ENCODE measurements around the gene KBTBD2.
"Not testable (repeated sequence)": the region's sequence is repeated elsewhere in the genome, so short reads cannot be mapped to it uniquely, and the experiment has no call there.

KBTBD2 gene

DNA sequence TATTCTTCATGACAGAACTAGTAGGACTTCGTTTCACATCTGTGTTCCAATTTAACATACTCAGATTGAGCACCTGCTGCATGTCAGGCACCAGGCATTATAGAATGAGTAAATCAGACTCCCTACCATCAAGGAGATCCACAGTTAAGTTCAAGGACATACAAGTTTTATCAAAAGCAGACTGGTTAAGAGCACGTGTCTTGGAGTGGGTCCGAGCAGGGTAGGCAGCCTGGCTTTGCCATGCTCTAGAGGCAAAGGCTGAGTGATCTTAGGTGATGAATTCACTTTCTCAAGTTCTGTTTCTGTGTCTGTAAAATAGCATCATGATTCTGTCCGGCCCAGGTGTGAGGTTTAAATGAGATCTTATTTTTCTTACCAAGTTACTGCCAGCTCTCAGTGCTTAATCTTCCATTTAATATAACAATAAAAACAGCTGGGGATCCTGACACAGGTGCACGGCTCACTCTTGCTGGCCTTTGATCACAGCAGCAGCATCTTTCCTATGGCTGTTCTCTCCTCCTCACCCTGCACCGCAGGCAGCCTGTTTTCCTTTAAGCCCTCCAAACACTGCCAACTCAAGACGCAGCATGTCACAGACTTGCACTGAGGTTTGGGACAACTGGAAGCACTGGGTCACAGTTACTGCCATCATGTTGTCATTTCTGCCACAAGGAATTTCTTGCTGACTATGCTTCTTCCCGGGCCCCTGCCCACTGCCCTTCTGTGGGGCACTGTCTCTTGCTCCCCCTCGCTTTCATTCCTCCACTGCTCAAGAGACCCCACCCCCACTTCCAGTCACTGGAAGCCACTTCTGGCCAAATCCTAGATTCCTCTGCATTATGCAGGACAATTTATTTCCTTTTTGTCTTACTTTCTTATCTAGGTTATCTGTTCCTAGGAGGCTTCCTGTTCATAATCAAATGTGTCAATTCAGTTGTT, 35.5 kb downstream of the KBTBD2 start:
- not testable (repeated sequence) for DNase-seq (ENCODE audit: low read depth)

DNA sequence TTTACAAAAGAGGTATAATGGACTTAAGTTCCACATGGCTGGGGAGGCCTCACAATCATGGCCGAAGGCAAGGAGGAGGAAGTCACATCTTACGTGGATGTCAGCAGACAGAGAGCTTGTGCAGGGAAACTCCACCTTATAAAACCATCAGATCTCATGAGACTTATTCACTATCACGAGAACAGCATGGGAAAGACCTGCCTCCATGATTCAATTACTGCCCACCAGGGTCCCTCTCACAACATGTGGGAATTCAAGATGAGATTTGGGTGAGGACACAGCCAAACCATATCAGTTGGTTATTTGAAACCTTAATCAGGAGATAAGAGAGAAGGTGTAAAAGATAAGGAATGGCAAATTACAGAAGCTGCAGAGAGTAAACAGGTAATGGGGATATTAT, 40.9 kb downstream of the KBTBD2 start:
- not testable (repeated sequence) for DNase-seq (ENCODE audit: low read depth)

DNA sequence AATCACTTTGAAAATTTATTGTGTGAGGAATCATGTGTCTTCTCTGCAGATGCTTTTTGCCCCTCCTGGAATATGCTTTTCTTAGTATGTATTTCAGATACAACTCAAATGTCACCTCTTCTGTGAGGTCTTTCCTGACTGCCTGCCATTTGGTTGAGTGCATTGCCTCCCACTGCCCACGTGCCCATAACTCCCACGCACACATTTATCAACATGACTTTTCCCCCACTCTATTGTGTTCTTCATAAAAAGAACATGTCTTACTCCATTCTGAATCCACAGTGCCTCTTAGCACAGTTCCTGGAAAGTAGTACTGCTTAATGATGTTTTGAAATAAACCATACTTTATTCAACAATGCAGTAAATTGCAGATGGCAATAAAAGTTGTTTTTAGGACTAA, 42.9 kb downstream of the KBTBD2 start:
- not testable (repeated sequence) for DNase-seq (ENCODE audit: low read depth)

DNA sequence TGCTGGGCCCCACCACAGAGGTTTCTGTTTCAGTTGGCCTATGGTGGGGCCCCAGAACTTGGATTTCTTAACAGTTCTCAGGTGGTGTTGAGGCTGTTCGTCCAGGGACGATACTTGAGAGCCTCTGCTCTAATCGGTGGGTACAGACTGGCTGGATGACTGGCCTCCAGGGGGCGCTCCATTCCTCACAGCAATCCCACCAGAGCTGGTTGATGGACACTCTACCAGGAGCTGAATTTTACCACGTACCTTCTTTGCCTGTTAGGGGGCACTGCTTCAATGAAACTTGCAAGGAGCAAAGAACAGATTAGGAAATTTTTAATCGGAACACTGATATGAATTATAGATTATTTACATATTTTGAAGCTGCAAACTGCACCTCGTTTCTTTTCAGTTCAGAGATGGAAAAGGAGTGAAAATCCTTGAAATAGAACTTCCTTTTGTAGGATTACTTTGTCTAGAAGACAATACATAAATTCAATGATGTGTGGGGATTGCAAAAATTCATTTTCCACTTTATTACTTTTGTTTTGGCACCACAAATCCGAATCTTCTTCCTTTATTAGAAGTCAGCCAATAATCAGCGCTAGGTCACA, 44.8 kb downstream of the KBTBD2 start:
- no peak for DNase-seq (ENCODE audit: low read depth)

DNA sequence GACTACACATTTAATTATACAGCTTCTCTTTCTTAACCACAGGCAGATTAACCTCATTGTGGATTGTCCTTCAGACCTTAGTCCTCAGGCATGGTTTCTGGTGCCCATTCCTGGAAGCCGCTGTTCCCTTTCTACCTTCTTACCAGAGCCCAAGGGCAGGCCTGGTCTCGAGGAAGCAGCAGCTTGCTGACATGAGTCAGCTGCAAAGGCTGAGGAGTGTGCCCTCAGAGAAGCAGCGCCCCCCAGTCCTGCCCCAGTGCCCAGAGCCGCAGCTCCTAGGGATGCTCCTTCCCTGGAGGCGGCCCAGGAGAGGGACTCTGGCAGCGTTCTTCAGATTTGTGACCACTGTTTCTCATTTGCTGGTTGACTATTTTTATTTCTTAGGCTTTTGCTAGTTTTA, 46.8 kb downstream of the KBTBD2 start:
- not testable (repeated sequence) for DNase-seq (ENCODE audit: low read depth)

DNA sequence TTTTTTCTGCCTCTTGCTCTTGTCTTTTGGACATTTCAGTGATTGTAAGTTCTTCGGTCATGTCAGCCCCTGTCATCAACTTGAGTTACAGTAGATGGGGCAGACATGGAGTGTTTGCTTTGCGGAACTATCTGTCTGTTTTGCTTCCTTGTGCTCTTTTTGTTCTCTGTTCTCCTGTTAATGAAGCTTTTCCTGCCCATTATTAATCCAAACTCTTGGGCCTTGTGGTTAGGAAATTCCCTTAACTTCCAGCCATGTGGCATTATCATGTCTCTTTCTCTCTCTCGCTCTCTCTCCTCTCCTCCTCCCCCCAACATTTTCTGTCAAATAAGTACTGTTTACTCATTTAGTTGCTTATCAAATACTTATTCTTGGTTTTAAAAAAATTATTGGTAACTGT, 47.8 kb downstream of the KBTBD2 start:
- not testable (repeated sequence) for DNase-seq (ENCODE audit: low read depth)

DNA sequence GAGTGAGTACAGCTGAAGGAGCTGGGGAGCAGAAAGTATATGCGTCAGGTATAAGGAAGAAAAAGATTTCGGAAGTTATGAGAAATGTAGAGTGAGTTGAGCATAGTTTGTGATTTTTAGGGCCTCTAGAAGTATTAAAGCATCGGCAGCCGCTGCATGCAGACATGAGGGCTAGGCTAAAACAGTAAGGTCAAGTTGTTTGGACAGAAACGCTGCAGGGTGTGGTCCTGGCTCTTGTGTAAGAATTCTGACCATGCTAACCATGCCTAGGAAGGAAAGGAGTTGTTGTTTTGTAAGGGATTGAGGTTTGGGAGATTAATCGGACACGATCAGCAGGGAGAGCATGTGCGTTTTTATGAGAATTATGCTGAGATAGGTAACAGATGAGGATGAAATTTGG, 51.7 kb downstream of the KBTBD2 start:
- DNase-seq (ENCODE audit: low read depth) = not testable (repeated sequence)

DNA sequence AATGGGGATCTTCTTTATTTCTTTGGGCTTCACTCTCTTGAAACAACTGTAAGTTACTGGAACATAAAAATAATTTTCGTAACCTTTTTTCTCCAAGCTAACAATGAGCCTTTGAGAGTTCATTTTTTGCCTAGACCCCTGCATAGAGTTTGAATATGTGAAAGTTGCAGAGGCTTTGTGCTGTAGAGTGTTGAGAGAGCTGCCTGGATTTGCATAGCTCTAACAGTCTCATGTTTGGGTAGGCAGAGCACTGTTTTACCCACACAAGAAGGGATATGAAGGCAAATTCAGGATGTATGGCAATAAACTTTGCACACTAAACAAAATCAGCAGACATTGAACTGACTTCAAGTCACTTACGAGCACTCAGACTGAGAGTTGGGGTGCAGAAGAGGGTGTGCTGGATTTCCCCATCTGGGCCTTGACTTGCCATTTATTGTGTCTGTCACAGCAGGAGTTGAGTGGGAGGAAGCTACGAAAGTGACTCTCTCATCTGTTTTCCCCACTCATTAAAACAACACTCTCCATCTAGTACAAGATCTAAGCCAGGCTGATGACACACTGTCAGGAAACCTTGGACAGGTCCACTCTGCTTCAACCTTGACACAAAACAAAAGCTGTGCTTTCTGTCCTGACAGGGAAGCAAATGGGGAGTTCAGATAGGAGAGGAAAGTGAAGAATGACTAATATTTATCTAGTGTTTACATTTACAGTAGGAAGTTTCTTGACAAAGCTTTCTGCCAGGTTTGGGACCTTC, 62.4 kb downstream of the KBTBD2 start:
- DNase-seq (ENCODE audit: low read depth) = not testable (repeated sequence)

Measured in GM04503 (cell line).